ENCODE data around the gene SLC6A3.
"Not testable (repeated sequence)": the region's sequence is repeated elsewhere in the genome, so short reads cannot be mapped to it uniquely, and the experiment has no call there.

Gene SLC6A3

GRCh38 chr5:1370006-1370405 lies 75.2 kb downstream of the SLC6A3 start:
- DNase-seq (ENCODE audit: low read depth): no peak

- DNase-seq (ENCODE audit: low read depth): no peak
Measured at GRCh38 chr5:1368756-1369155, 76.5 kb downstream of the SLC6A3 start.

GRCh38 chr5:1368236-1368635 lies 77.0 kb downstream of the SLC6A3 start:
- DNase-seq (ENCODE audit: low read depth): no peak

GRCh38 chr5:1367149-1367548 lies 78.1 kb downstream of the SLC6A3 start:
- no peak for DNase-seq (ENCODE audit: low read depth)

GRCh38 chr5:1366514-1366913 lies 78.7 kb downstream of the SLC6A3 start:
- DNase-seq (ENCODE audit: low read depth): no peak

- no peak for DNase-seq (ENCODE audit: low read depth)
Measured at GRCh38 chr5:1364211-1364610, 81.0 kb downstream of the SLC6A3 start.

- DNase-seq (ENCODE audit: low read depth): no peak
Measured at GRCh38 chr5:1363581-1363980, 81.7 kb downstream of the SLC6A3 start.

GRCh38 chr5:1363160-1363559 lies 82.1 kb downstream of the SLC6A3 start:
- DNase-seq (ENCODE audit: low read depth): no peak

GRCh38 chr5:1362242-1363015 lies 82.8 kb downstream of the SLC6A3 start:
- no peak for DNase-seq (ENCODE audit: low read depth)

- DNase-seq (ENCODE audit: low read depth): no peak
Measured at GRCh38 chr5:1360861-1361260, 84.4 kb downstream of the SLC6A3 start.

- not testable (repeated sequence) for DNase-seq (ENCODE audit: low read depth)
Measured at GRCh38 chr5:1360367-1360766, 84.9 kb downstream of the SLC6A3 start.

- DNase-seq (ENCODE audit: low read depth): no peak
Measured at GRCh38 chr5:1359713-1360112, 85.5 kb downstream of the SLC6A3 start.

- no peak for DNase-seq (ENCODE audit: low read depth)
Measured at GRCh38 chr5:1359031-1359645, 86.1 kb downstream of the SLC6A3 start.

- DNase-seq (ENCODE audit: low read depth): no peak
Measured at GRCh38 chr5:1358726-1359025, 86.6 kb downstream of the SLC6A3 start.

GRCh38 chr5:1357946-1358725 lies 87.1 kb downstream of the SLC6A3 start:
- no peak for DNase-seq (ENCODE audit: low read depth)

- no peak for DNase-seq (ENCODE audit: low read depth)
Measured at GRCh38 chr5:1356873-1357787, 88.1 kb downstream of the SLC6A3 start.

GRCh38 chr5:1354576-1354975 lies 90.7 kb downstream of the SLC6A3 start:
- DNase-seq (ENCODE audit: low read depth): no peak

GRCh38 chr5:1352231-1353219 lies 92.7 kb downstream of the SLC6A3 start:
- no peak for DNase-seq (ENCODE audit: low read depth)

- no peak for DNase-seq (ENCODE audit: low read depth)
Measured at GRCh38 chr5:1351156-1351555, 94.1 kb downstream of the SLC6A3 start.

- no peak for DNase-seq (ENCODE audit: low read depth)
Measured at GRCh38 chr5:1349246-1349645, 96.0 kb downstream of the SLC6A3 start.

- no peak for DNase-seq (ENCODE audit: low read depth)
Measured at GRCh38 chr5:1348986-1349245, 96.3 kb downstream of the SLC6A3 start.

Data from activated T-helper 9 cell treated with anti-CD3 and anti-CD28 coated beads, Interleukin-2, amount 50 U/mL, for 16 hours (primary cell).